NOMO-1 (cell line): ENCODE results near the gene NTRK1.

Source experiments
- DNase-seq, 2 experiments: peaks; one replicate each; lab custom pipeline; 2025; ENCODE audit not compliant: unreplicated experiment in 2 of 2; lab: John Stamatoyannopoulos, UW

Gene NTRK1

DNA sequence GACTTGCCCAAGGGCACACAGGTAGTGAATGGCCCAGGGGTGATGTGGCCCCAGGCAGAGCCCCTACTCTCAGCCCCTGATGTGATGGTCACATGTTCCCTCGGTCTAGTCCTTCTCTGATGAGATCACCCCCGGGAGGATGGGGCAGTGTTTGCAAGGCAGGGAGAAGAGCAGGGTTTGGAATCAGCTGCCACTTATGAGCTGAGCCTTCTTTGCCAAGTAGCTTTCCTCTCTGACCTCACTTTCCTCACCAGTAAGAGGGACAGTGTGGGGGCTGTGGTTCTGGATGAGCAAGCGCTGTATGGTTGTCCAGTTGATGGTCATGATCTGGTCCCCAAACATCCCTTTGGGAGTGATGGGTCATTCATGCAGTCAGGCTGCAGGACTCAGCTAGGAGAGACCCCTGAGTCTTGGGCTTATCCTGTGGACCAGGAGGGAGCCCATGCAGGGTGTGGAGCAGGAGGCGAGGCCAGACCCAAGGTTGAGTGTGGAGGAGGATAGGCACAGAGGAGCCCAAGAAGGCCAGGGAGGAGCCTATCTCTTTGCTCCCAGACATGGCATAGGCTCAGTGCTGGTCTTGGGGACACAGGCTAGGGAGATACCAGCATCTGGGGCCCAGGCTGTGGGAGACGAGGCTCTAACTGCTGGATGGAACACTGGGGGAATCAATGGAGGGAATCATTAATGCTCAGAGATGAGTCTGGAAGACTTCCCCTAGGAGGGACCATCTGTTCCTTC, 16.9 kb downstream of the NTRK1 start:
- no peak for DNase-seq

DNA sequence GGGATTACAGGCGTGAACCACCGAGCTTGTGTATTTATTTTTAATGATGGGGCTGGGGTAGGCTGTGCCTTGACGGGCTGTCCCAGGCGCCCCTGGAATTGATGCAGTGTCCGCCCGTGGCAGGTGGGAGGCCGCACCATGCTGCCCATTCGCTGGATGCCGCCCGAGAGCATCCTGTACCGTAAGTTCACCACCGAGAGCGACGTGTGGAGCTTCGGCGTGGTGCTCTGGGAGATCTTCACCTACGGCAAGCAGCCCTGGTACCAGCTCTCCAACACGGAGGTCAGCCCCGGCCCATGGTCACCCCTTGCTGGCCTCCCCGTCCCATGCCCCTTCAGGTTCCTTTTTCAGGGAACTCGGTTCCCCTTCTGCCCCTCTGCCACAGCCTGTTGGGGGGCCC, 19.2 kb downstream of the NTRK1 start:
- DNase-seq: no peak

DNA sequence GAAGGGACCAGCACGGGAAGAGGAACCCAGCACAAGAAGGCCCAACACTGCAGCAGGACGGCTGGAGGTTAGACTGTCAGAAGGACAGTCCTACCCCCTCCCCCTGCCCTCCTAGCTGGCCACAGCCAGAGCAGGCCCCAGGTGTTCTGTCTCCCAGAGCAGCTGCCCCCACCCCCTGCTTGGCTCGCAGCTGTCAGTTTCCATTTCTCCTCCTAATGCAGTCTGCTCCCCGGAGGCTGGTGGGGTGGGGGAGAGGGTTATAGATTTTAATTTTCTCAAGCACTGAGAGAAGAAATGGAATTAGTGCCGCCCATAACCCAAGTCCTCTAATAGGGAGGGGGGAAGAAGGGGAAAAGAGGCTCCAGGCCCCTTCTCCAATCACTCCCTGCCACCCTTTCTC, 19.8 kb downstream of the NTRK1 start:
- DNase-seq: no peak

DNA sequence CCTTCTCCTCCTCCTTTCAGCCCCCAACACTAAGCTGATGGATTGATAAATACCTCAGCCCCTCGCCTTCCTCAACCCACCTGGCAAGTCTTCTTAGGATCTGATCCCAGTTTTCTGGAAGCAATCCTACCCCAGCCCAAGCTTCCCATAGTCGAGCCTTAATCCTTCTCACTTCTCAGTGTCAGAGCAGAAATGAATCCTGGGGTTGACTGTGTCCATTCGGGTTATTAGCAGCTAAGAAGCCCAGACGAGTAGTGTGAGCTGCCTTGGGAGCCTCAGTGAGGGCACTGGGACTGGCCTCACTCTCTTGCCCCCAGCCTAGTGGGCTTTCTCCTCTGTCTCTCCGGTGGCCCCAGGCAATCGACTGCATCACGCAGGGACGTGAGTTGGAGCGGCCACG, 20.4 kb downstream of the NTRK1 start:
- DNase-seq: no peak

DNA sequence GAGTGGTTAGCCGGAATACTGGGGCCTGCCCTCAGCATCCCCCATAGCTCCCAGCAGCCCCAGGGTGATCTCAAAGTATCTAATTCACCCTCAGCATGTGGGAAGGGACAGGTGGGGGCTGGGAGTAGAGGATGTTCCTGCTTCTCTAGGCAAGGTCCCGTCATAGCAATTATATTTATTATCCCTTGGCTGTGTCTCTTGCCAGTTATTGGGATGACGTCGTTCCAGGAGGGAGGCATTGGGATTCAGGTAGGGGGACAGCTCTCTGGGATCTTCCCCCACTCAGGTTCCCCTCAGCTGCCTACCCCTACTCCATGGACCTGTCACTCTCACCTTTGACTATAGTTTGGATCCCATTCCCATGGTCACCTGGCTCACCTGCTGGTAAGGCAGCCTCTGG, 21.0 kb downstream of the NTRK1 start:
- no peak for DNase-seq

DNA sequence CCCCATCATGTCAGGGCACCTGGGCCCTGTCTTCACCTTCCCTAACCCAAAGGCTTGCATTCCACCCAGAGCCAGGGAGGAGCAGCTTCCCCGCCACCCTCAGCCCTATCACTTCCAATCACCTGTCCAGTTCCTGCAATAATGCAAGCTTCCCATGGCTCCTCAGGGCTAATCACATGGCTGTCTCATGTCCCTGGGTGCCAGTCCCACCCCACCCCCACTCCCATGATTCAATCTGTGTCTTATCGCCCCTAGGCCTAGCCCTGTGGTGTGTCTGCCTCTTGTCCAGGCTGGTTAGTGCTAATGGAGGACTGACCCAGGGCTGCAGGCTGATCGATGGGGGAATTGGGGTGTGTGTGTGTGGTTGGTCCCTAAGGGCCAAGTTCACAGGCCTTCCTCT, 21.9 kb downstream of the NTRK1 start:
- no peak for DNase-seq

DNA sequence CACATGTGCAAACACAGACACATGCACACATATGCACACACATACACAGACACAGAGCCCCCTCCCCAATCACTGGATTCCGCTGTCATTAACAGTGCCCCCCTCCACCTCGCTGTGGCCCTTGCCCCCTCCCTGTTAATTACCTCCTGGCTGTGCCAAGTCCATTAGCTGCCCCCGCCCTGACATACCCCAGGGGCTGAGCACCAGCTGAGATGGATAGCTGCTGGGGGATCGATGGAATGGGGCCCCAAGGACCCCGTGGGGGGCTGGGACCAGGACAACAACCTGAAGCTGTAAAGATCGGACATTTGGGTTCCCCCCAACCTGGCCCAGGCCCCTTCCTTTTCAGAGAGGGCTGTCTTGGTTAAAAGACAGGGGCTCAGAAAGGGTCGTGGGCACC, 23.3 kb downstream of the NTRK1 start:
- DNase-seq: no peak

DNA sequence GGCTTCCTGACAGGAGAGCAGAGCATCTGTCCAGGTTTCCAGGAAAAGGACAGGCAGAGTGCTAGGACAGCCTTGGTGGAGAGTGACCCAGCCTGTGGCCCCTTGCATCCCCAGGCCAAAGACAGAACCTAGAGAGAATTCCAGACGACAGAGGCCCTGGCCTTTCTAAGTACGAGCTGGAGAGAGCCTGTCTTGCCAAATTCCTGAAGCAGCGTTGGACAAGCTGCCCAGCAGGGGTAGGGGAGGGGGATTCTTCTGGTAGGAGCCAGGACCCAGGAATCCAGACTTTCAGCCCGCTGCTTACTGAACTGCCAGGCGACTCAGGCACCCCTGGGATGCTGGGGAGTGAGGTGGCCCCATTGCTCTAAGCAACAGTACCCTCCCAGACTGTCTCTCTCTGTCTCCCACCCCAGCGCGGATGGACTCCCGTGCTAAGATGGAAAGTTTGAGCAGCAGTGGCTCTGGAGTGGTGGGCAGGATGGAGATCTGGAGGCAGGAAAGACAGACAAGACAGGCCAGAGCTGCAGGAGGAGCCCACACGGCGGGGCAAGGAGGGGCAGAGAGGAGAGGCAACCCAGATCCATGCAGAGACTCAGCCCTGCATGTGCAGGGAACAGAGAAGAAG, 24.0 kb downstream of the NTRK1 start:
- DNase-seq: no peak

DNA sequence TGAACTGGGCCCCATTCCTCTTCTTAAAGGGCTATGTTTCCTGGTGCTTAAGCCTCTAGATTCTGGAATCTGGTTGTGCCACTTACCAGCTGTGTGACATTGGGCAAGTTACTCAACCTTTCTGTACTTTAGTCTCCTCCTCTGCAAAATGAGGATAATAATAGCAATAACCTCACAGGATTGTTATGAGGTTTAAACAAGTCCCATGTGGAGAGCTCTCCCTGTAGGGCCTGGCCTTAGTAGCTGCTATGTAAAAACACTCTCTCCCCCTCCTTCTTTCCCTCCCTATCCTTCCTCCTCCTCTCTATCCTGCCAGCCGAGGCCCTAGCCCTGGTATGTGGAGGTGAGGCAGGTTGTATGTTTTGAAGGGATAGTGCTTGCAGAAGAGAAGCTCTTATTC, 24.6 kb downstream of the NTRK1 start:
- no peak for DNase-seq

DNA sequence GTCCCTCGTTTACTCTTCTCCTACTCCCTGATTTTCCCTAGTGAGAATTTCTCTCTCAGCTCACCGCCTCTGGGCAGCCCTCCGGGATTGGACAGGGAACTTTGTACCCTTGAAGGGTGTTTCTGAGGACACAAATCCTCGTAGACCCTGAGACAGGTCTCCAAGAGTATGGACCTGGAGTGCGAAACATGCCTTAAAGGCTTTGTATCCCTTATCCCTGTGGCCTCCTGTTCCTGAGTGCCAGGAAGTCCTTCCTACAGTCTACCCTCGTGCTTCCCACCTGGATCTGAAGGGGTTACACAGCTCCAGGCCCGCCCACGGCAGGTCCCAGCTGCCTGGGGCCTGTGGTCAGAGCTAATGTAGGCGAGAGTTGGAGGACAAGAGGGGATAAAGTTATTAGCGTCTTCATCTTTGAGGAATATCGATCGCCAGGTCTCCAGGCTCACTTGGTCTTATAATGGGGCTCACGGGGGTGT, 25.3 kb downstream of the NTRK1 start:
- DNase-seq: no peak

DNA sequence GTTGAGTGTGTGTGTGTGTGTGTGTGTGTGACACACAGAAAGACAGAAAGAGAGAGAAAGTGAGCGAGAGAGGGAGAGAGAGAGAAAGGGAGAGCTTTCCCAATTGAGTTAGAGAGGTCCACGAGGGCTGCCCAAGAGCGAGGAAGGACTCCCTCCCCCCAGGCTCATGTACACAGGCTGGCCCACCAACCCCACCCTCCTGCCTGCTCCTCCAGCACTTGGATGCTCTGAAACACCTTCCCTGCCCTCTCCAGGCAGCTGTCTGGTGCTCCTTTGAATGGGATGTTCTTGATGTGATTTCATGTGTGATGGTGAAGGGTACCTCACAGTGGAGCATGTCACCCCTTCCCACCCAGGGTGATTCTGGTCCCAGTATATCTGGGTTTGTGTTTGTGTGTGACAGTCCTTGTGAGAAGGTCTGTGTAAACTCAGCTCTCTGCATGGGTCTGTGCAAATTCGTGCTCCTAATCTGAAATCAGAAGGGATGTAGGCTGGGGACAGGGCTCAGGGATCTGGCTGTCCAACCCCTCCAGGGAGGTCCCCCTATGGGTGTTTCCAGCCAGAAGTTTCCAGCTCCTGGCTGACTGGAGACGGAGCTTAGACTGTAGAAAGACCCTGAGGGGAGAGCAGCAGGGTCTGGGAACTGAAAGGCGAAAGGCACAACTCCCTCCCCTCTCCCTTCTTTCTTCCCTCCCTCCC, 26.1 kb downstream of the NTRK1 start:
- DNase-seq: no peak

DNA sequence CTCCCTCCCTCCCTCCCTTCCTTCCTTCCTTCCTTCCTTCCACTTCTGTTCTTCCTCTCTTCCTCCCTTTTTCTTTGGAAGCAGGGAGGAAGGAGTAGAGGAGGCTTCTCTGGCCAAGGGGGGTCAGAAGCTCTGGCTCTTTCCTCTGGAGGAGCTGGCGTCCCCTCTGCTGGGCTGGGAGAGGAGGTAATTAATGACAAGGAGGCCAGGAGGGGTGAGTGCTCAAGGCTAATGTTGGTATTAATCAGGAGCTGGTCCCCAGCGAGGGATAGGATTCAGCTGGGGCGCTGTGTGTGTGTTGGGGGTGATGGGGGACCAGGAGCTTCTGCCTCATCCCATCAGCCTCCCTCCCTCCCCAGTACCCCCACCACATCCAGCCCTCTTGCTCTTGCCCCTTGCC, 26.7 kb downstream of the NTRK1 start:
- DNase-seq: no peak

DNA sequence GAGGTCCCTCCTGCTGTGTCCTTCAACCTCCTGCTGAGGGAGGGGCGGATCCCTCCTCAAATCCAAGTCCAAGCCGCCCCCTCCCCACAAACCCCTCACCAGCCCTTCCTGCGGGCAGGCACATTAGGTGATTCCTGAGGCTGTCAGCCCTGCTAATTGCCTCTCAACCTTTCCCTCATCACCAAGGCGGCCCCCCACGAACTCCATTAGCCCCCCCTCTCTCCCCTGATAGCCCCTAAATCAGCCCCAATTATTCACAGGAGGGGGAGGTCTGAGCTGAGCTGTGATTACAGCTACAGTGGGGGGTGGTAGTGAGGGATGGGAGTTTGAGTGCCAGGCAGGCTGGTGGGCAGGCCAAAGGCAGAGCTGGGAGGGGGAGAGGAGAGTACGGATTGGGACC, 27.1 kb downstream of the NTRK1 start:
- DNase-seq: no peak

DNA sequence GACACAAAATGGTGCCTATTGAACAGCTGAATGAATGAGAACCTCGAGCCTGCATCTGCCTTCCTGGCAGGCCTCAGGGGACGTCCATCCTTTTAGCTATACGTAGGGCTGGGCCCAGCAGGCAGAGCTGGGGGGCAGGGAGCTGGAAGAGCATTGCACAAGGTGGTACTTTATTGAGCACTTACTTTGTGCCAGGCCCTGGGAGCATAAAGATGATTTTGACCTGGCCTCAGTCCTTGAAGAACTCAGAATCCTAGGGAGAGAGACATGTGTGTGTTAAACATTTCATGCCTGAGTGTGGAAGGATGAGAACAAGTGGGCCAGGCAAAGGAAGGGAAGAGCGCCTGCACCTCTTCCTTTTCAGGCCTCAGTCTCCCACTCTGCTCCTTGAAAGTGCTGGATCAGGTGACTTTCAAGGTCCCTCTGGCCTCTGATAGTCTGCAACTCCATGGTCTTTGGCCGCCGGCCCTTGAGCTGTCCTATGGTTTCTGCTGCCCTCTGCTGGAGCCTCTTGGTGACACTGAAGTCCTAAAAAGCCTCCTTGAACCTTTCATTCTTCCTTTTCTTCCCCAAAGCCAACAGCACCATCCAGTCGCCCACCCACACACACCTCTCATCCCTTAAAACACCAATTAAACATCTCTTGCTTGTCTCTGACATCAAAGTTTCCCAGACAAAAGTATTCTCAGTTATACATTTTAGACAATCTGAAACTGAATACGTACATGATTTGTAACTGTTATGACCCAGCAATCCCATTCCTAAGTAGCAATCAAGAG, 29.3 kb downstream of the NTRK1 start:
- peak; percentile 50 to 58 for DNase-seq

DNA sequence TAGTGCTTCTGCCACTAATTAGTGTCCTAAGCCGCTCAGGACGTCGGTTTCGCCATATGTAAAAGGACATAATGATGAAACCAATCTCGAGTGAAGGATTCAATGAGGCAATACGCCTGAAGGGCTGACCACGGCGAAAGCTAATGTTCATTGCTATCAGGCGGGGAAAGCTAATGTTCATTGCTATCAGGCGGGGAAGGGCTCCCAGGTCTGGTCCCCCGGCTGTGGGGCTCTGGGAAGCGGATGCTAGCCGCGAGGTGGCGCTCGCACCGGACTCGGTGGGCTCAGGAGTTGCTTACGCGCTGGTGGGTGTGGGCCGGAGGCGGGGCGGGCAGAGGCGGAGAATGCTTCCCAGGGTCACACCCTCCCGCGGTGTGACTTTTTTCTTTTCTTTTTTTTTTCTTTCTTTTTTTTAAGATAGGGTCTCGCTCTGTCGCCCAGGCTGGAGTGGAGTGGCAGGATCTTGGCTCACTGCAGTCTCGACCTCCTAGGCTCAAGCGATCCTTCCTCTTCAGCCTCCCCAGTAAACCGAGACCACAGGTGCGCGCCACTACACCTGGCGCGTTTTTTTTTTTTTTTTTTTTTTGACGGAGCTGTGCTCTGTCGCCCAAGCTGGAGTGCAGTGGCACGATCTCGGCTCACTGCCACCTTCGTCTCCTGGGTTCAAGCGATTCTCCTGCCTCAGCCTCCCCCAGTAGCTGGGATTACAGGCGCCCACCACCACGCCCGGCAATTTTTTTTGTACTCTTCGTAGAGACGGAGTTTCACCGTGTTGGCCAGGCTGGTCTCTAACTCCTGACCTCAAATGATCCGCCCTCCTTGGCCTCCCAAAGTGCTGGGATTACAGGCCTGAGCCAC, 31.8 kb downstream of the NTRK1 start:
- peak; percentile 81 to 83 for DNase-seq

DNA sequence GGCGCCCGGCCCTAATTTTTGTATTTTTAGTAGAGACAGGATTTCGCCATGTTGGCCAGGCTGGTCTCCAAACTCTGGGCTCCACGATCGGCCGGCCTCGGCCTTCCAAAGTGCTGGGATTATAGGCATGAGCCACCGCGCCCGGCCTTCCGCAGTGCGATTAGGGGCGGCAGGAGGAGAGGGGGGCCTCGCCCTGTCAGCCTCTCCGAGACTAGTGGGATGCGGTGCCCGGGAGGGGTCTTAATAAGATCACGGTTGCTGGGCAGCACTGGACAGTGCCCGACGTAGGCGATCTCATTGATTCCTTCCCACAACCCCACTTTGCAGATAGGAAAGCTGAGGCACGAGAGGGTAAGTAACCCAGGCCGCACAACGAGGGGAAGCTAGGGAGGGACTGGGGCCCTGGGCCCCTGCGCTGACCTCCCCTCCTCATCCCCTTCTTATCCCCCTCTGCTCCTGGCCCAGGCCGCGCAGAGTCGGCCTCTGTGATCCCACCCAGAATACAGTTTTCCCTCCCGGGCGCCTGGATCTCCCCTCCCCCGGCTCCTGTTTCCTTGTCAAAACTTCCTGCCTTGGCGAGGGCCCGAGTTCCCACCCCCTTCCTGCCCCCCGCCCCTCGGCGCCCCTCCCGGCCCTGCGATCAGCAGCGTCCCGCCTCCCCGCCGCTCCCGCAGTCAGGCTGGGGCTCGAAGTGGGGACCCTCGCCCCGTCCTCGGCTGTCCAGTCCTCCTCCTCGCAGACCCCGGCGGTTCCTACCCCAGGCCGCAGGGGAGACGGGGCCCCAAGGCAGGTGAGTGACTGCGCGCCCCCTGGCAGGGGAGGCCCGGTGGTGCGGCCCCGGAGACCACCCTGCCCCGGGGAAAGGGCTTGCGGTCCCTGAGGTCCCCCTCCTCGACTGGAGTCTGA, 32.6 kb downstream of the NTRK1 start, which contains the start of gene PEAR1:
PEAR1 (plus strand) TSS at position 671 of the 906 bp plus-strand sequence. CDS start 10,209 bp downstream, outside the sequence.
- DNase-seq: no peak

DNA sequence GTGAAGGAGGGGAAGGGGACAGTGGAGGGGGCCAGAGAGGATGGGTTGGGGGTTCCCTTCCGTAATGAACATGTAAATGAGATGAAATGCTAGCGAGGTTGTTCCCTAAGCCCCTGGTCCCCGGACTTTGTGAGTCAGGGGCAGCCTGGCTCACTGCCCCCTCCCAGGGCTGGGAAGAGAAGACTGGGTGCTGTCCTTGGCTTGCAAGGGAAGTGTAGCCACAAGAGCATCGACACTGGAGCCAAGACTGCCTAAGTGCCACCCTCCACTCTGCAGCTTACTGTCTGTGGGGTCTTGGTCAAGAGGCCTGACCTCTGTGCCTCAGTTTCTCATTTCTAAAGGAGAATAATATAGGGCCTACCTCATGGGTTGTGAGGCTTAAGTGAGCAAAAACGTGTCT, 33.3 kb downstream of the NTRK1 start:
- no peak for DNase-seq

DNA sequence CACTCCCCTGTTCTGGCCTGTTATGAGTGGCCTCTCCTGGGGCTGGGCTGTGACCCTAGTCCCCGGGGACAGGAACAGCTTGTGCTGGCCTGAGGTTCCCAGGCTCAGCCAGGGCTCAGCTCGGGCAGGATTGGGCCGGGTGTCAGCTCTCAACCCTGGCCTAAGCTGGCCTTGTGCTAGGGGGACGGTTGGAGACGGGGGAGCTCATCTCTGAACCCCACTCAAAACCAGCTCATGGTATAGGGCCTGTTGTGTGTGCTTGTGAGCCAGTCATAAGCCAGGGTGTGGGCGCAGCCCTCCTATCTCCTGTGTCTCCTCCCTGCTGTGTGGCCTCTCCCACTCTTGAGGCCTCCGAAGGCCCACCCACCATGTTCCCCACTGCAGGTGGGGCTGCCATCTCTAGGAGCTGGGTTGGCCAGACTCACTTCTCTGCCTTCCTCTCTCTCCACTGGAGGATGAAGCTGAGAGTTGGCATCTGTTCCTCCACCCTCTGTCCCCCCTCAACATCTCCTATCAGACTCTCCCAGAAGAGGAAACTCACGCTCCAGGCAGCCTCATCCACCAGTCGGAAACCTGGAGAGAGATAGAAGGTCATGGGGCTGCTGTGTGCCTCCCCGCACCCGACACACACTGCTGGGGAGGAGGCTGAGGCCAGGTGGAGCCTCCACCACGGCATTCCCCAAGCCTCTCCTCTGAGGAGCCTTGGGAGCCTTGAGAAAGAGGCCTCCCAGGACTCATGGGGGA, 34.2 kb downstream of the NTRK1 start:
- no peak for DNase-seq

DNA sequence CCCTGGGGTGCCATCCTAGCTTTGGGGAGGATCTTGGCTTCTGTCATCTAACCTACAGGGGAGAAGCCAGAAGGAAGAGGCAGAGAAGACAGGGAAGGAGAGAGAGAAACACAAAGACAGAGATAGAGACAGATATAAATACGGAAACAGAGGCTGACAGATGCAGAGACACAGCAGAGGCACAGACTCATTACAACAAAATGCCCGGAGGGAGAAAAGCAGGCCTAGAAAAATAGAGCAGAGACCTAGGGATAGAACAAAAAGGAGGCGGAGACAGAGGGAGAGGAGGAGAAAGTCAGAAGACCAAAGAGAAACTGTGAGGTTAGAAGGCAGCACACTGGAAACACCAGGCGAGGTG, 34.8 kb downstream of the NTRK1 start:
- no peak for DNase-seq
